GM12892 (cell line): ENCODE measurements around the gene CCDC63.

Experiments
- POLR2A ChIP-seq: IDR thresholded peaks from 2 replicates; pipeline ENCODE4 v1.6.1; 2011; ENCODE audit warnings: low read depth, low read length, control low read depth
- POLR2AphosphoS5 ChIP-seq: IDR thresholded peaks from 2 replicates; pipeline ENCODE4 v1.6.1; 2011; ENCODE audit warnings: low read depth, low read length, control low read depth
- TAF1 ChIP-seq: IDR thresholded peaks from 2 replicates; pipeline ENCODE4 v1.6.1; 2011; ENCODE audit warnings: low read depth, mild to moderate bottlenecking, control low read depth, low read length, borderline replicate concordance

DNA sequence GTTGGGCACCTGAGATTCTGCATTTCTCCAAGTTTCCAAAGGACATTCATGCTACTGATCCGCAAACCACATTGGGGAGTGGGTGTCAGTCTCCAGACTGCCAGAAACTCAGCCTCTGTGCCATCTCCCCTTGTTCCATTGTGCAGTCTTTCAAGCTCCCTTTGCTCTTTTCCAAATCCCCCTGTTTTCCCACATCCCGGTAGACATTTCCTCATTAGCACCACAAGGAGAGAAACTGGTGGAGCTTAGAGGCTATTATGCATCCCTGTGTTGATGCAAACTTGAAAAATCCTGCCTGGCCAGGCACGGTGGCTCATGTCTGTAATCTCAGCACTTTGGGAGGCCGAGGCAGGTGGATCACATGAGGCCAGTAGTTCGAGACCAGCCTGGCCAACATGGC lies 10.7 kb downstream of the CCDC63 start:
- no peak for TF ChIP-seq POLR2AphosphoS5
- TF ChIP-seq POLR2A = no peak
- TF ChIP-seq TAF1 = no peak
